ENCODE data around the gene ORAI2.

GRCh38 chr7:102452451-102452850, 19.1 kb downstream of the ORAI2 start:
- TF ChIP-seq CTCF (conservative IDR thresholded peaks at IDR 0.05 in 1 of 2, IDR thresholded peaks at IDR 0.05 in 1 of 2; ENCODE audit: low read depth in 1 of 2, low read length in 2 of 2) = no peak
- no peak for TF ChIP-seq EZH2 (IDR thresholded peaks at IDR 0.05; ENCODE audit: low read length, missing control alignments)
